Fibroblast of skin of left quadriceps (primary cell): ENCODE results near the gene CLASP1.

Source experiments
- DNase-seq, 2 experiments: peaks; one replicate each; pipeline ENCODE4 v3.0.0-alpha.2; 2013; ENCODE audit warnings: low read depth in 2 of 2

Gene CLASP1

DNA sequence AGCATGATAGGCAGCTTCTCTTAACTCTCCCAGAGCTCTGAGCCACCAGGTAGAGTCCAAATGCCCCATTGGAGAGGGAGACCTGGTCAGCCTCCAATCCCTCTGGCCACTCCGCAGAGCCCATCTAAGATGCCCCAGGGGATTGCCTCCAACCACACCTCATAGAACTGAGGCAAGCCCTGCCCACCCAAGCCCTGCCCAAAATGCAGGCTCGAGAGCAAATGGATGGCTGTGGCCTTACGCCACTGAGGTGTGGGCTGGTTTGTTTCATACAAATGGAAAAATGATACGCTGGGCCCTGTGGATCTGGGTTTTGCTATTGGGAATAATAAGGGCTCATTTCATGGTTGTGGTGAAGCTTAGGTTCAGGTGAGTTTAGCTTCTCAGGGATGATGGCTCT is 361.3 kb downstream of the CLASP1 start:
- DNase-seq: no peak
